ENCODE data around the gene NDRG4.

- TF ChIP-seq, protein P1, sequence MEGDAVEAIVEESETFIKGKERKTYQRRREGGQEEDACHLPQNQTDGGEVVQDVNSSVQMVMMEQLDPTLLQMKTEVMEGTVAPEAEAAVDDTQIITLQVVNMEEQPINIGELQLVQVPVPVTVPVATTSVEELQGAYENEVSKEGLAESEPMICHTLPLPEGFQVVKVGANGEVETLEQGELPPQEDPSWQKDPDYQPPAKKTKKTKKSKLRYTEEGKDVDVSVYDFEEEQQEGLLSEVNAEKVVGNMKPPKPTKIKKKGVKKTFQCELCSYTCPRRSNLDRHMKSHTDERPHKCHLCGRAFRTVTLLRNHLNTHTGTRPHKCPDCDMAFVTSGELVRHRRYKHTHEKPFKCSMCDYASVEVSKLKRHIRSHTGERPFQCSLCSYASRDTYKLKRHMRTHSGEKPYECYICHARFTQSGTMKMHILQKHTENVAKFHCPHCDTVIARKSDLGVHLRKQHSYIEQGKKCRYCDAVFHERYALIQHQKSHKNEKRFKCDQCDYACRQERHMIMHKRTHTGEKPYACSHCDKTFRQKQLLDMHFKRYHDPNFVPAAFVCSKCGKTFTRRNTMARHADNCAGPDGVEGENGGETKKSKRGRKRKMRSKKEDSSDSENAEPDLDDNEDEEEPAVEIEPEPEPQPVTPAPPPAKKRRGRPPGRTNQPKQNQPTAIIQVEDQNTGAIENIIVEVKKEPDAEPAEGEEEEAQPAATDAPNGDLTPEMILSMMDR (IDR thresholded peaks at IDR 0.05), result no peak
- no peak for TF ChIP-seq POLR2A (IDR thresholded peaks at IDR 0.05)
These were observed 27.1 kb upstream of the NDRG4 start for GRCh38 chr16:58472827-58473226.
